Posterior vena cava (tissue), 2 donors: ENCODE results near the gene FCER1G. TPM values are rescaled to one million over a fixed set of nuclear protein-coding genes. Genes with fewer than 3 reads are reported as not detected.

Experiments
- DNase-seq: peaks from one replicate; pipeline ENCODE4 v3.0.0-alpha.2; 2020; ENCODE audit warnings: low spot score
- intact Hi-C, 2 donors: fragments of 100-400 bp; cut with DNase I; formaldehyde crosslinking; loops; one replicate each; pipeline versions ENCODE4 v1.14.1 to v1.14.2; 2022 to 2023
- long read RNA-seq, 2 donors: library from polyadenylated mRNA; unstranded; transcript quantifications; one replicate each; pipeline ENCODE4 v2.0.0, GENCODE V29; 2020 to 2021
- total RNA-seq, 2 donors: library from RNA; stranded (reverse); fragmentation: NEBNext Ultra II Directional; extraction: Animal tissue kit (Norgen Biotek cat#: 25700); gene quantifications; one replicate each; pipeline ENCODE4 v1.2.1, GENCODE V29; 2021
- donor health status: DM: yes; HTN: yes; CAD: no.
- donor health status: DM: yes; HTN: yes; CAD: no.

The FCER1G gene
- total RNA-seq, result 100 to 1,000 TPM in 1 of 2 donors, 10 to 100 TPM in 1; 40.4 to 101 TPM
- long read RNA-seq, donor 1, transcript FCER1G-201 (5 exons, 591 nt), result major isoform, 13 of 15 reads
- long read RNA-seq, donor 1, partial matches to known transcripts, result 2 of 15 reads
- long read RNA-seq, donor 1, other reads (novel, unspliced or antisense), result 0 of 15 reads
- long read RNA-seq, donor 2, transcript FCER1G-201 (5 exons, 591 nt), result major isoform, 8 of 9 reads
- long read RNA-seq, donor 2, partial matches to known transcripts, result 0 of 9 reads
- long read RNA-seq, donor 2, other reads (novel, unspliced or antisense), result 1 of 9 reads

- peak; percentile 94 for DNase-seq
- intact Hi-C loops, result no loop called here
Observed at GRCh38 chr1:161215076-161215475, at the start of gene FCER1G. TSS of gene FCER1G (plus strand) at chr1:161215295. CDS start at chr1:161215322, 27 bp downstream.

DNA sequence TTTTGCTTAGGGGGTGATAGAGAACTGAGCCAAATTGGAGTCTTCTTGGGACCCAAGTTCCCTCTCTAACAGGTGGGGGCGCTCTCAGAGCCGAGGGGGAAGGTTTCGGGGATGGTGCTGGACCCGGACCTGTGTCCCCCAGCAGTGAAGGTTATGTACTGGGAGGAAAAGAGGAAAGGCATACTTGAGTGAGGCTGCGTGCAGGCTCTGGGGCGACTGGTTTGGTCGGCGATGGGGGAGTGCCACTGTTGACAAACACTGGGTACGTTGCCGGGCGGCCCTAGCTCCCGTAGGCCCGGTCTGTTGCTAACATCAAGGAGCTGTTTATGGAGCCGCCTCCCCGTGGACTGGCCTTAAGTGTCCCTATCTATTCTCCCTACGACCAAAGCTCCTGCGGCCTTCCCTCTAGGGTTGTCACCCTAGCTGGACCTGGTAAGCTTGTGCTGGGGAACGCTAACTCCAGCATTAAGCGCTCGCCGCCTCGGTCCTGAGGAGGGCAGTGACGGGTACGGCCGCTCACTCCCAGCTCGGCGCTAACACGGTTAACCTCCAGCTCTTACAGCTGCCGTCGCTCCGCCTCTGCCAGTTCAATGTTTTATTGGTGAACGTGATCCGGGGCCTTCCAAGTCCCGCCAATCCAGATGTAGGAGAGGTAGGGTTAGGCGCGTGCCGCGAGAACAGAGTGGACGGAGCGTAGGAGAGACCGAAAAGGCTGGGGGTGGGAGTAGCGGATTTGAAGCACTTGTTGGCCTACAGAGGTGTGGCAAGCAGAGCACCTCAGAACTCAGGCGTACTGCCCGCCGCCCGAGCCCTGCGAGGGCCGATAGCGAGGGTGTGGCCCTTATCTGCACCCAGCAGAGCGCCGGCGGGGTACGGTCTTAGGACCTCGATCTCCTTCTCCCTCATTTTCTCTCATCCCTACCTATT lies 49.1 kb upstream of the FCER1G start, which contains the start of gene PPOX:
Gene PPOX (plus strand): TSS at position 685 of the 927 bp plus-strand sequence. CDS start 422 bp downstream, outside the sequence.
- DNase-seq, result peak; percentile 99
- intact Hi-C loops, result no loop called here

GRCh38 chr1:161166669-161167548 lies 48.2 kb upstream of the FCER1G start:
- intact Hi-C loops, result no loop called here

GRCh38 chr1:161168906-161169305 lies 46.2 kb upstream of the FCER1G start:
- DNase-seq, result peak; percentile 70
- intact Hi-C loops, result no loop called here

More at GRCh38 chr1:161166669-161167548, 48.2 kb upstream of the FCER1G start:
- DNase-seq, result peak; percentile 78

- no peak for DNase-seq
- intact Hi-C loops, result no loop called here
Observed at GRCh38 chr1:161171191-161171590, 43.9 kb upstream of the FCER1G start.

DNA sequence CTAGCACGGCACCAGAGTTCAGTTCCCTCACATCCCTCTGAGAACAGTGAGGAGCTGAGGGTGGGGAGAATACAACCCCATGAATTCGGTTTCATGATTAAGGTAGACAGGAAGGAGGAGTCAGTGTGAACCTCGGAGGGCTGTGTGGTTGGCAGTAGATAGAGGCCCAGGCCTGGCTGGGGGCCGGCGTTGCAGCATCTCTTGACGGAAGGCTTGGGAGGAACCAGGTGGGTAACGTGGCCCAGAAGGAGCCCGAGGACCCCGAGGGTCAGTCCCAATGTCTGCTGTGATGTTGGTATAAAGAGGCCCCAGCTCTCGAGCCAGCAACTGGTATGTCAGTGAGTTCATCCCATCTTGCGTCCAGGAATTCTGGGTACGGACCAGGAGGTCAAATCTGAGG lies 43.4 kb upstream of the FCER1G start:
- DNase-seq, result peak; percentile 65

DNA sequence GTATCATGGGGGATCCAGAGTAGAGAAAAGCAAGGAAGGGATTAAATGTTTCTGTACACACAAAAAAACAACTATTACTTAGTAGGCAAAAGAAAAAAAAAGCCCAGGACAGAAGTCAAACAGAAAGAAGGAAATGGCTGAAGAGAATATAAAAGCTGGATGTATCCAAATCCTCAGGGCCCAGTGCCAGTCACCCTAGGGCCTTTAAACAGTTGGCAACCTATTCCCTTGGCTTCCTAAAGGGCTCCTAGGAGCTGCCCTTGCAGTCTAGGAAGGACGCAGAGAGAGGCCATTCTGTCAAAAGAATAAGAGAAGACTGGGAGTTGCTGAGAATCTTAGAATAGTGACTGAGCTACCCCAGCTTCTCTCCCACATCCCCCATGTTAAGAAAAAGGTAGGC lies 42.7 kb upstream of the FCER1G start:
- intact Hi-C loops, result no loop called here
- DNase-seq, result no peak

More for the DNA sequence above, 43.4 kb upstream of the FCER1G start:
- intact Hi-C loops, result no loop called here

GRCh38 chr1:161172776-161173376 lies 42.2 kb upstream of the FCER1G start:
- DNase-seq, result peak; percentile 82
- intact Hi-C loops, result no loop called here

DNA sequence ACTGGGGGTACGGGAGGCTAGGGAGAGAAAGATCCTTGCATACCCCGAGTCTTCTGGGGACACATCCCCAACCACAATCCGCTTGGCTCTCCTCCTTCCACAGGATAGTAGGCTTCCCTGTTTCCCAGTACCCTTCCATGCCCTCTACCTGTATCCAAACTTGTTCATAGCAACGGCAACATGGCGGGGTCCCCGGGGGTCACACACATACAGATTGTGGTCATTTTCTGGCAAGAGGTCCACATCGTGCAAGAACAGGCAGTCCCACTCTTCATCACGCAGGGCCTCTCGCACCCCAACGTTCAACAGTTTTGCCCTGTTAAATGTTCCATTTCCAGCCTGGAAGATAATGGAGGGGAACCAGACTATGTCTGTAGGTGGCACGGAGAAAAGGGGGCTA lies 41.4 kb upstream of the FCER1G start:
- DNase-seq, result peak; percentile 65
- intact Hi-C loops, result no loop called here

GRCh38 chr1:161174911-161175310 lies 40.2 kb upstream of the FCER1G start:
- intact Hi-C loops, result loop anchor here in 1 of 2 donors (1.0 kb wide), 1 partner anchor 27 kb away; no protein-coding TSS in a partner anchor
- peak; percentile 75 for DNase-seq

- peak; percentile 73 for DNase-seq
- intact Hi-C loops, result loop anchor here in 1 of 2 donors (1.0 kb wide), 1 partner anchor 28 kb away; no protein-coding TSS in a partner anchor
Observed at GRCh38 chr1:161175771-161176453, 39.2 kb upstream of the FCER1G start.

DNA sequence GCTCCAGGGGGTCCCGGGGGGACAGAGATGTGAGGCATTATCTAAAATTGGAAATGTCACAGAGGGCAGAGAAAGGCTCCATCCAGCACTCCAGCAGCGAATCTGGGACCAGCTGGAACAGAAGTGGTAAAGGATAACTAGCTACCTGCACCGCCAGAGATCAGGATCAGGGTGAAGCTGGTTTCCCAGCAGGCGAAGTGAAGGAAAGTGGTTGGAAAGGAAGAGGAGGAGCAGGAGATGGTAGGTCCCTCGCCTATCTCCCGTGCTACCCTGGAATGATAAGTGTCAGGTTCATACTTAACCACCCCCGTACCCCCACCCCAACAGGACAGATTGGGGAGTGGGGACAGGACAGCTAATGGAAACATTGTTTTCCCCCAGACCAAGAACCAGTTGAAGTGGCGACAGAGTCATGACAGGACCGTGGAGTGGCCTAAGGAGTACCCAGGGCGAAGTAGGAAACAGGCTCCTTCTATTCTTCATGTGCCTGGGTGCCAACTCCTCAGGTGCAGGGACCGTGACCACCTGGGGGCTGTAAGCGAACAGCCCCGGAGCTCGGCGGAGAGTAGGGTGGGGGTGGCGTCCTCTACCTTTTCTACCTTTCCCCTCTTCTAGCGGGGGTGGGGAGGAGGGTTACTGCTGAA lies 38.5 kb upstream of the FCER1G start:
- intact Hi-C loops, result no loop called here
- DNase-seq, result peak; percentile 54

- DNase-seq, result peak; percentile 96
- intact Hi-C loops, result no loop called here
Observed at GRCh38 chr1:161177112-161177935, 37.8 kb upstream of the FCER1G start, which contains the start of gene B4GALT3. TSS of gene B4GALT3 (minus strand) at chr1:161177507. CDS start at chr1:161176060, 1,447 bp downstream.

- DNase-seq, result no peak
- intact Hi-C loops, result no loop called here
Observed at GRCh38 chr1:161177936-161178244, 37.2 kb upstream of the FCER1G start.

- no peak for DNase-seq
- intact Hi-C loops, result no loop called here
Observed at GRCh38 chr1:161179698-161180097, 35.4 kb upstream of the FCER1G start.

DNA sequence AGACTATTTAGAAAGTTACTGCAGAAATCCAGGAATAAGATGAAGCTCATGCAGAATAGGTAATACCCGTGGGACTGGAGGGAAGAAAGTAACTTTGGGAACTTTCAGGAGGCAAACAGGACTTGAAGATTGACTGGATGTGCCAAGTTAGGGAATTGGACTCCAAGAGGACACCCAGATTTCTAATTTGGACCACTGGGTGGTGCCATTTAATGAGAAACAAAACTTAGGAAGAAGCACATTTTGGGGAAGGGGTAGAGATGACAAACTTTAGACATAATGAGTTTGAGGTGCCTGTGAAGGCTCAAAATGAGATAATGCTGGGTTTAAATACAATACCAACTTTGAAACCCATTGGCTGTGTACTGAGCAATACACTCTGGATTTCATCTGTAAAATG lies 34.5 kb upstream of the FCER1G start:
- no peak for DNase-seq
- intact Hi-C loops, result no loop called here

GRCh38 chr1:161182214-161182613 lies 32.9 kb upstream of the FCER1G start:
- intact Hi-C loops, result no loop called here
- DNase-seq, result peak; percentile 31
